ENCODE measurements around the gene UBL3.

UBL3 gene

GRCh38 chr13:29850213-29850898 is at the start of gene UBL3:
Gene UBL3, minus strand, starts transcription at chr13:29850617. Its CDS starts 1,079 bp downstream, at chr13:29849538.
- peak; percentile 95 for DNase-seq

DNA sequence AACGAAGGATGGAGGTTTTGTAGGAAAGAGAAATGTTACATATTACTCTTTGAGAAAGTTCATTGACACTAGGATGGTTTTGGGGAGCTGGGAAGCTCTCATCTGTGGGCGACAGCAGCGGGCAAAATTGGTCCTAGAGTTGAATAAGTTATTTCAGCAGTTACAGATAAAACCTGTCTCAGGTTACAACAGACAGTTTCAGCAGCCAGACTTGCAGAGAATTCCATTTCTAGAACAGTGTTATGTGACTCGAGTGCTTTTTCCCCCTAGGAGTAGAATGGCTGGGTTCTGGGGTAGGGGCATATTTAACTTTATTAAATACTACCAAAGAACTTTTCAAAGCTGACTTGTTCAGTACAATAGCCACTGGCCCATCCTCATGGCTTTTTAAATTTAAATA is 46.7 kb upstream of the UBL3 start:
- DNase-seq: no peak

DNA sequence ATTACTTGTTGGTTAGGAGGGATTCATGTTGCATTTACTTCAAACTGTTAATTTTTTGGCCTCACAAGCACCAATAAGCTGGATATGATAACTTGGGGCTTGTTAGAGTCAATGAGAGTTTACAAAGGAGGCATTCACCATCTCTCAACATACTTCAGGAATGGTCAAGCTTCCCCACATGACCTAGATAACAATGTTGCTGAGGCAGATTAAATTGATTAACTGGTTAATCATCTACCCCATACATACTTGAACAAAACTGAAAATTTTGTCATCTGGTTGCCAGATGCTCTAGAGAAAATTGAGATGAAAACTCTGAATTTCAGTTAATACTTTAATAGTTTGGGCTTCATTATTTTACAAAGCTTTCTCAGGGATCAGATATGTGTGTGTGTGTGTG is 43.0 kb upstream of the UBL3 start:
- no peak for DNase-seq

DNA sequence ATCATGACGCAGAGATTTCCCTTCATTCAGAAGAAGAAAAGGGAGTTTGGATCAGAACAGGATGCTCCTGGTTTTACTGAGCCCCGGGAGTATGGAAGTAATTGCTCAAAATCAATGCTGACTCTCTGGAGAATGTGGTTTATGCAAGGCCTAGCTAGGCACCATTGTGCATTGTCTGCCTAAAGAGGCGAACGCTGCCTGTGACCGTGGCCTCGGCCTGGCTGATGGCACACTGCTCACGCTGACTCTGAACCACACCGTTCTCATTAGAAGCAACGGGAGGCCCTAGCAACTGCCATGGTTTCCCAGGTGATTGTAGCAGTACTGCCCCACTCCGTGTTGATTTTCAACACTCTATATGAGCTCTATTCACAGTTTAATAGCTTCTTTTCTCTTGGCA is 41.7 kb upstream of the UBL3 start:
- no peak for DNase-seq

- no peak for DNase-seq
Observed at GRCh38 chr13:29889111-29889510, 38.7 kb upstream of the UBL3 start.

DNA sequence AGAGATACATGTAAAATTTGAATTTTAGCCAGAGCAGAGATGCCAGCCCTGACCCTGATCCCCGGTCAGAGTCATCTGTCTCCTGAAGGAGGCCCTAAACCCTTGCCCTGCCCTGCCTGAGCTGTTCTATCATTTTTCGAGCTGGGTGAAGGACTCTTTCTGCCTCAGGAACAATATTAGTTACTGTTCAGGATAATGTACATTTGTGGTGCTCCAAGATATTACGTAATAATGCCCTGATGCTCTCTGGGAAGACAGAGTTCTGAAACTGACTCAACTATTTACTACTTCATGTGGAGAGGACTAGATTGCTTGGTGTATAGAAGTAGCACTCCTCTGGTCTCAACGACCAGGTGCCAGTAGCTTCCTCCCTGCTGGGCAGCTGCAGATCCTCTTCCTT is 37.9 kb upstream of the UBL3 start:
- no peak for DNase-seq

DNA sequence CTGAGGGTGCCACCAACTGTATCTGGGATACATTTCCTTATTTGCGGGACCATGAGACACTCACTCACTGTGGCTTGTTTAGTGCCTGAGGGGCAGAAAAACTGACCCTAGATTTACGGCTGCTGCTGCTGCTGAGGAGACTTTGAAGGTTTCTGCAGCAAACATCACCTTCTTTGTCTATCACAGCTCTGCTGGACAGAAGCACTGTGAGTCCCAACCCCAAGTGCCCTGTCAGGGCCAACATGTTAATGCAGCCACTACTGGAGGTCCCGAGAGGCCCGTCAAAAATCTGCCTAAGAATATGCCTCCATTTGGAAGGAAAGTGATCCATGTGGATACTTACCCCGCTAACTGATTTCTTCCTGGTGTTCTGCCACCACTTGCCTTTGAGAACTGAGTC is 37.3 kb upstream of the UBL3 start:
- no peak for DNase-seq

GRCh38 chr13:29887030-29887557 is 36.7 kb upstream of the UBL3 start:
- no peak for DNase-seq

- DNase-seq: peak; percentile 10
Observed at GRCh38 chr13:29886446-29886845, 36.0 kb upstream of the UBL3 start.

- no peak for DNase-seq
Observed at GRCh38 chr13:29885989-29886388, 35.6 kb upstream of the UBL3 start.

DNA sequence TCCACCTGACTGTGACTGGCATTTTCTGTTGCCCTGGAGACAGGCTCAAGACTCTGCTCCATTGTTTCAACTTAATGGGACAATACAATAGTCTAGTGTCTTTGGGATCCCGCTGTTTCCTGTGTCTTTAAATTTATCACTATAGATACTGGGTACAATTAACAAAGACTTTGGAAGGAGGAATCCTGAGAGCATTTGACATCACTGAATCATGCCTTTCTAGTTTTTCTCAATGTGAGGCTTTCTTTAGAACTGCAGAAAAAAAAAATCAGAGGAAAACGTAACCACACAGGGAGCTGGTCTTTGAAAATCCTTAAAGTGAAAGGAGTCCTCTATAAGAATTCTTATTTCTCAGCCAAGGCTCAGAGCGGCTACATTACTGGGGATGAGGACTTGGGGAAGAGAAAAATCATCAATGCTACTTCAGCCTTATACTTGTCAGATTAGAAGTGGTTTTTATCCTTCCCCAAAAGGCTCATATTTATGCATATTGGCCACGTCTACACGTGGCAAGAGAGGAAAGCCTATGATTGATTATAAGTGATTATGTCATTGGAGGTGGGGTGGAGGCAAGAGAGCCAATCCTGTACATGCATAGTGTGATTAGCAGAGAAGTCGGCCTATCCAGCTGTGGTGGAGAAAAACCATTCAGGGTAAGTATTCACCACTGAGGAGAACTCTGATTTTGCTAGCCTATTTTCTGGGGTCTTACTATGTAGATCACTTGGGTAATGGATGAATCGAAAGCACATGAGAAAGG is 34.4 kb upstream of the UBL3 start:
- DNase-seq: no peak

- DNase-seq: no peak
Observed at GRCh38 chr13:29883941-29884518, 33.6 kb upstream of the UBL3 start.

DNA sequence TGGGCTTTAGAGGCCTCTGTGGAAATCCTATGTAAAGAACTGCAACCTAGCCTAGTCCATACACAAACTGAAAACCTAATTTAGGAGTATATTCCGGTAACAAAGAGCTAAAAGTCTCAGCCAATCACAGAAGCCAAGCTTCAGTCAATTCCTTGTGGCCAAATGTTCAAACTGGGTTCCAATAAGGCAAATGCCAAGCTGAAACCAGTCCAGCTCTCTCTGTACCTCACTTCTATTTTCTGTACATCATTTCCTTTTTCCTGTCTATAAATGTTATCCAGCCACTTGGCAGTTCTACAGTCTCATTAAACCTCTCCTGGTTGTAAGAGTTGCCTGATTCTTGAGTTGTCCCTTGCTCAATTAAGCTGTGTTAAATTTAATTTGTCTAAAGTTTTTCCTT is 31.7 kb upstream of the UBL3 start:
- DNase-seq: no peak

- DNase-seq: no peak
Observed at GRCh38 chr13:29878101-29878500, 27.7 kb upstream of the UBL3 start.

GRCh38 chr13:29877456-29878078 is 27.1 kb upstream of the UBL3 start:
- no peak for DNase-seq

DNA sequence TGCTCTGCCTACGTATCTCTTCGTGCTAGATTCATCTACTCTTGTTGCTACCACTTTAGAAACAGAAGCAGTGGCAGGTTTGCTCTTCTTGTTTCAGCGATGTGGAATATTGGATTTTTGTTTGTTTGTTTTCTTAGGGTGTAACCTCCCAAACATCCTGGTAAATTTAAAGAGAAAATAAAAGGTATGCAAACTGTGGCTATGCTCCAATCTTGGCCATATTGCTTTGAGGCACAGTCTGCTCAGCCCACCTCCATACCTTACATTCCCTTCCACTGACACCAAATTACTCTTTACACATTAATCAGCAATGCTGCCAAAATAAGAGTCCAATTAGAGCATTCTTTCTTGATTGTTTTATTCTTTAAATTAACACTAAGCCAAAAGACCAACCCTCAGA is 25.2 kb upstream of the UBL3 start:
- no peak for DNase-seq

DNA sequence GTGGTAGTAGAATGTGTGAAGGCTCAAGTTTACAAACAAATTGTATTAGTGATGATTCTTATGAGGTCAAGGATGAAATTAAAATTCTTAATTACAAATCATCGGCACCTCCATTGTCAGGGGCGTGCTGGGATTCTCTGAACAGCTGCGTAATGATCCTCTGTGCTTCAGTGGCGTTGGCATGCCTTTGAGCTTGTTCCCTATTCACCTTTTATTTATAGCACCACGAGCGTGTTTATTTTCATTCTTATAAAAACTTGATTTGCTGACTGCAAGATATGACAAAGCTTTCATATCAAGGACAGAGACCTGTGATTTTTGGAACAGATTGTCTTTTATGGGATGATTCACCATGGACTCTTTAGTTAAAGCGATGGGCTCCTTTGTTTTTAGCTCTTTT is 18.2 kb upstream of the UBL3 start:
- no peak for DNase-seq

GRCh38 chr13:29865934-29866333 is 15.5 kb upstream of the UBL3 start:
- no peak for DNase-seq

GRCh38 chr13:29861694-29862110 is 11.3 kb upstream of the UBL3 start:
- DNase-seq: no peak

- no peak for DNase-seq
Observed at GRCh38 chr13:29859971-29860370, 9.6 kb upstream of the UBL3 start.

DNA sequence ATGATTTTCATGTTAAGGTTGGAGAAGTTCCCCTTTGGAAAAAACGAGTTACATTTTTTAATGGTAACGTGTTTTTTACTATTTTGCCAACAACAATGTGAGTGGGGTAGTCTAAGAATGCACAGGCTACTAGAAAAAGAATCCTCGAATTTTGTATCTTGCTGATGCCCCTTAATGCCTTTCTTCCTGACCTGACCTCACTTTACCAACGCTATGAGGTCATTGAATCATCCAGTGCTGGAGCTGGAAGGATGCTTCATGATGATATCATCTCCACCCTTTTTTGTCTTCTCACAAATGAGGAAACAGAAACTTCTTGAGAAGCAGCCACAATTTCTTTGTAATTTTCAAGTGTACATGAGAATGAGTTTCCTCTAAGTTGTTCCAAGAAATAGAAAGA is 8.2 kb upstream of the UBL3 start:
- no peak for DNase-seq

DNA sequence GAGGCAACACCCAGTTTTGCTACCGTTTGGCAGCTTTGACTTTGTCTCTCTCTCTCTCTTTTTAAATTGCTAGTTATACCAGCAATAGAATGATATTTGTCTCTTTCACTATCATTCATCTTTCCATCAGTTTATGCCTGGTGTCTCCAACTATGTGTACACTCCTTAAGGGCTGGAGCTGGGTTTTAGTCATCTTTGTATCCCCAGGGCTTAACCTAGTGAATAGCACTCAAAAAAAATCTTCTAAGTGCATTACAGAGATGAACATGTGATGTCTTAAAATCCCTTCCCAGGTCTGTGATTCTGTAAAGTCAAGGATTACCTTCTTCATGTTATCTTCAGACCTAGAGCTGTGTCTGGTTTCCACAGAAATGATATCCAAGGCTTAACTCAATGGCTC is 7.8 kb upstream of the UBL3 start:
- no peak for DNase-seq

- DNase-seq: no peak
Observed at GRCh38 chr13:29857085-29857484, 6.7 kb upstream of the UBL3 start.

DNA sequence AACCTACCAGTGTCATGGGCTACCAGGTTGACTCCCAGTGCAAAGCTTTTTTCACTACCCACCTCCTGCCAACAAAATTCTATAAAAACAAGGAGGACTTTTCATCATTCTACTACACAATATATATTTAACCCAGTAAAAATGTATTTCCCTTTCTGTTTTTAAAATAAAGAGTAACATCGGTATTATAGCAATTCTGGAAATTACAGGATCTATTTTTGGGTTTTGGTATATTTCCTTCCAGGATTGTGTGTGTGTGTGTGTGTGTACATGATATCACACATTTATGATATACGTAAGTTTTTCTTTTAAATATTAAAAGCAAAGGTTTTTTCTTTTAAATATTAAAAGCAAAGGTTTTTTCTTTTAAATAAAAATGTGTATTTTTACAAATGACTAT is 6.0 kb upstream of the UBL3 start:
- DNase-seq: no peak

Data from CD4-positive, alpha-beta T cell treated with Interleukin-17A for 1 hour (primary cell).